ENCODE results near the gene NTMT1.

NTMT1 gene

GRCh38 chr9:129665389-129665775, 39.4 kb downstream of the NTMT1 start, which contains the start of gene PRRX2:
Gene PRRX2, plus strand, starts transcription at chr9:129665647. Its CDS starts 221 bp downstream, at chr9:129665868.
- Mint-ChIP-seq H3K36me3 (no peaks in the 10 kb centered on the region), H3K9me3 (no peaks in the 10 kb centered on the region), H3K27ac (peak within 1 kb of the TSS; percentile 52), H3K4me1 (peaks cover 6% of the 10 kb centered on the region), H3K4me3 (peak within 1 kb of the TSS; percentile 70)
- ATAC-seq (peak; percentile 72), DNase-seq (ENCODE audit: low spot score in 2 of 2) (no peak)

GRCh38 chr9:129665814-129666520, 40.0 kb downstream of the NTMT1 start:
- Mint-ChIP-seq H3K4me3 (peak overlapping the region; percentile 70), H3K4me1 (peaks cover 6% of the 10 kb centered on the region), H3K27ac (no peak overlapping the region), H3K36me3 (no peaks in the 10 kb centered on the region), H3K9me3 (no peaks in the 10 kb centered on the region)
- DNase-seq (ENCODE audit: low spot score in 2 of 2) (no peak), ATAC-seq (peak; percentile 26)

GRCh38 chr9:129666575-129666974, 40.6 kb downstream of the NTMT1 start:
- peaks cover 8% of the 10 kb centered on the region for H3K4me1 Mint-ChIP-seq
- H3K4me3 Mint-ChIP-seq, result no peak overlapping the region
- H3K9me3 Mint-ChIP-seq, result no peaks in the 10 kb centered on the region
- H3K36me3 Mint-ChIP-seq, result no peaks in the 10 kb centered on the region
- no peak for DNase-seq (ENCODE audit: low spot score in 2 of 2)
- ATAC-seq, result no peak
- H3K27ac Mint-ChIP-seq, result no peak overlapping the region

GRCh38 chr9:129667378-129667777, 41.4 kb downstream of the NTMT1 start:
- H3K36me3 Mint-ChIP-seq, result no peaks in the 10 kb centered on the region
- H3K4me3 Mint-ChIP-seq, result no peak overlapping the region
- no peak for DNase-seq (ENCODE audit: low spot score in 2 of 2)
- no peaks in the 10 kb centered on the region for H3K9me3 Mint-ChIP-seq
- ATAC-seq, result no peak
- peaks cover 12% of the 10 kb centered on the region for H3K4me1 Mint-ChIP-seq
- H3K27ac Mint-ChIP-seq, result no peak overlapping the region

GRCh38 chr9:129667850-129668249, 41.9 kb downstream of the NTMT1 start:
- Mint-ChIP-seq H3K9me3 (no peaks in the 10 kb centered on the region), H3K4me3 (no peak overlapping the region), H3K36me3 (no peaks in the 10 kb centered on the region), H3K4me1 (peaks cover 12% of the 10 kb centered on the region), H3K27ac (no peak overlapping the region)
- ATAC-seq (no peak), DNase-seq (ENCODE audit: low spot score in 2 of 2) (no peak)

GRCh38 chr9:129669141-129669718, 43.3 kb downstream of the NTMT1 start:
- ATAC-seq (no peak), DNase-seq (ENCODE audit: low spot score in 2 of 2) (no peak)
- no peaks in the 10 kb centered on the region for H3K36me3 Mint-ChIP-seq
- no peak overlapping the region for H3K4me3 Mint-ChIP-seq
- no peaks in the 10 kb centered on the region for H3K9me3 Mint-ChIP-seq
- H3K27ac Mint-ChIP-seq, result no peak overlapping the region
- peaks cover 12% of the 10 kb centered on the region for H3K4me1 Mint-ChIP-seq

- H3K9me3 Mint-ChIP-seq, result no peaks in the 10 kb centered on the region
- no peak overlapping the region for H3K4me3 Mint-ChIP-seq
- no peak overlapping the region for H3K27ac Mint-ChIP-seq
- no peak for ATAC-seq
- H3K4me1 Mint-ChIP-seq, result peaks cover 9% of the 10 kb centered on the region
- DNase-seq (ENCODE audit: low spot score in 2 of 2), result no peak
- no peaks in the 10 kb centered on the region for H3K36me3 Mint-ChIP-seq
Observed at GRCh38 chr9:129669946-129670345, 44.0 kb downstream of the NTMT1 start.

- ATAC-seq, result no peak
- peak overlapping the region; percentile 17 for H3K27ac Mint-ChIP-seq
- H3K36me3 Mint-ChIP-seq, result no peaks in the 10 kb centered on the region
- peaks cover 7% of the 10 kb centered on the region for H3K4me1 Mint-ChIP-seq
- no peak overlapping the region for H3K4me3 Mint-ChIP-seq
- H3K9me3 Mint-ChIP-seq, result no peaks in the 10 kb centered on the region
- no peak for DNase-seq (ENCODE audit: low spot score in 2 of 2)
Observed at GRCh38 chr9:129671065-129671464, 45.1 kb downstream of the NTMT1 start.

GRCh38 chr9:129671519-129671918, 45.6 kb downstream of the NTMT1 start:
- Mint-ChIP-seq H3K9me3 (no peaks in the 10 kb centered on the region), H3K27ac (peak overlapping the region; percentile 17), H3K4me3 (no peak overlapping the region), H3K4me1 (peaks cover 7% of the 10 kb centered on the region), H3K36me3 (no peaks in the 10 kb centered on the region)
- no peak for DNase-seq (ENCODE audit: low spot score in 2 of 2)
- ATAC-seq, result peak; percentile 69

GRCh38 chr9:129672702-129673101, 46.7 kb downstream of the NTMT1 start:
- ATAC-seq (no peak), DNase-seq (ENCODE audit: low spot score in 2 of 2) (no peak)
- Mint-ChIP-seq H3K4me3 (no peak overlapping the region), H3K4me1 (peaks cover 7% of the 10 kb centered on the region), H3K27ac (no peak overlapping the region), H3K36me3 (no peaks in the 10 kb centered on the region), H3K9me3 (no peaks in the 10 kb centered on the region)

GRCh38 chr9:129673602-129674001, 47.6 kb downstream of the NTMT1 start:
- Mint-ChIP-seq H3K36me3 (no peaks in the 10 kb centered on the region), H3K4me1 (peaks cover 7% of the 10 kb centered on the region), H3K4me3 (no peak overlapping the region), H3K27ac (no peak overlapping the region), H3K9me3 (no peaks in the 10 kb centered on the region)
- ATAC-seq, result no peak
- DNase-seq (ENCODE audit: low spot score in 2 of 2), result no peak

- DNase-seq (ENCODE audit: low spot score in 2 of 2) (no peak), ATAC-seq (no peak)
- Mint-ChIP-seq H3K4me1 (peaks cover 7% of the 10 kb centered on the region), H3K27ac (no peak overlapping the region), H3K36me3 (no peaks in the 10 kb centered on the region), H3K4me3 (no peak overlapping the region), H3K9me3 (no peaks in the 10 kb centered on the region)
Observed at GRCh38 chr9:129674229-129674628, 48.3 kb downstream of the NTMT1 start.

GRCh38 chr9:129675620-129676019, 49.7 kb downstream of the NTMT1 start:
- H3K27ac Mint-ChIP-seq, result no peak overlapping the region
- H3K4me1 Mint-ChIP-seq, result peaks cover 7% of the 10 kb centered on the region
- DNase-seq (ENCODE audit: low spot score in 2 of 2) (no peak), ATAC-seq (no peak)
- H3K4me3 Mint-ChIP-seq, result no peak overlapping the region
- no peaks in the 10 kb centered on the region for H3K36me3 Mint-ChIP-seq
- H3K9me3 Mint-ChIP-seq, result no peaks in the 10 kb centered on the region

- H3K9me3 Mint-ChIP-seq, result no peaks in the 10 kb centered on the region
- H3K36me3 Mint-ChIP-seq, result no peaks in the 10 kb centered on the region
- no peak overlapping the region for H3K4me3 Mint-ChIP-seq
- no peak overlapping the region for H3K27ac Mint-ChIP-seq
- no peak for ATAC-seq
- peaks cover 7% of the 10 kb centered on the region for H3K4me1 Mint-ChIP-seq
- DNase-seq (ENCODE audit: low spot score in 2 of 2), result no peak
Observed at GRCh38 chr9:129676287-129676686, 50.3 kb downstream of the NTMT1 start.

GRCh38 chr9:129676975-129677374, 51.0 kb downstream of the NTMT1 start:
- H3K4me3 Mint-ChIP-seq, result no peak overlapping the region

GRCh38 chr9:129677456-129677855, 51.5 kb downstream of the NTMT1 start:
- no peaks in the 10 kb centered on the region for H3K9me3 Mint-ChIP-seq
- no peak for ATAC-seq

More at GRCh38 chr9:129676975-129677374, 51.0 kb downstream of the NTMT1 start:
- H3K27ac Mint-ChIP-seq, result no peak overlapping the region
- H3K36me3 Mint-ChIP-seq, result no peaks in the 10 kb centered on the region
- no peaks in the 10 kb centered on the region for H3K9me3 Mint-ChIP-seq
- no peak for DNase-seq (ENCODE audit: low spot score in 2 of 2)
- ATAC-seq, result no peak
- H3K4me1 Mint-ChIP-seq, result peaks cover under 1% of the 10 kb centered on the region

More at GRCh38 chr9:129677456-129677855, 51.5 kb downstream of the NTMT1 start:
- Mint-ChIP-seq H3K27ac (no peak overlapping the region), H3K36me3 (no peaks in the 10 kb centered on the region), H3K4me1 (no peaks in the 10 kb centered on the region), H3K4me3 (no peak overlapping the region)
- no peak for DNase-seq (ENCODE audit: low spot score in 2 of 2)

Data from stimulated activated effector memory CD8-positive, alpha-beta T cell treated with anti-CD3 and anti-CD28 coated beads, Interleukin-12 subunit alpha, Interleukin-12 subunit beta, amount 100 ng/mL, for 72 hours (primary cell).